ENCODE data around the gene VSTM2B.

GRCh38 chr19:29506619-29506911, 19.2 kb upstream of the VSTM2B start:
- TF ChIP-seq CTCF (conservative IDR thresholded peaks at IDR 0.05) (no peak), EZH2 (IDR thresholded peaks at IDR 0.05; ENCODE audit: low read depth) (no peak)
